Measurements from ENCODE around the gene MPIG6B.

The MPIG6B gene

GRCh38 chr6:31722173-31722572 is 1.0 kb upstream of the MPIG6B start:
- no peak for DNase-seq

GRCh38 chr6:31723980-31724691 is 963 bp downstream of the MPIG6B start:
- no peak for DNase-seq

GRCh38 chr6:31725502-31726350 is 2.6 kb downstream of the MPIG6B start:
- DNase-seq = no peak

GRCh38 chr6:31727034-31727716 is 4.0 kb downstream of the MPIG6B start:
- DNase-seq = no peak

GRCh38 chr6:31727717-31728671 is 4.8 kb downstream of the MPIG6B start:
- no peak for DNase-seq

GRCh38 chr6:31728767-31729514 is 5.8 kb downstream of the MPIG6B start, which contains the start of gene DDAH2:
DDAH2 (minus strand) TSS chr6:31729299; CDS start chr6:31729161, 138 bp downstream.
- DNase-seq = no peak

GRCh38 chr6:31729515-31729978 is 6.4 kb downstream of the MPIG6B start:
- peak; percentile 91 for DNase-seq

- peak; percentile 89 for DNase-seq
Observed at GRCh38 chr6:31729979-31730630, 6.9 kb downstream of the MPIG6B start.

GRCh38 chr6:31730631-31731086 is 7.5 kb downstream of the MPIG6B start:
- DNase-seq = no peak

GRCh38 chr6:31732029-31732428 is 8.9 kb downstream of the MPIG6B start:
- DNase-seq = no peak

- DNase-seq = no peak
Observed at GRCh38 chr6:31733734-31734133, 10.6 kb downstream of the MPIG6B start.

- no peak for DNase-seq
Observed at GRCh38 chr6:31734247-31734820, 11.2 kb downstream of the MPIG6B start.

GRCh38 chr6:31734821-31735406 is 11.7 kb downstream of the MPIG6B start:
- peak; percentile 81 for DNase-seq

GRCh38 chr6:31736021-31736767 is 13.0 kb downstream of the MPIG6B start, which contains the start of gene CLIC1:
CLIC1 (minus strand) TSS chr6:31736530; CDS start chr6:31736300, 230 bp downstream.
- peak; percentile 89 for DNase-seq

- no peak for DNase-seq
Observed at GRCh38 chr6:31736768-31737314, 13.7 kb downstream of the MPIG6B start.

- no peak for DNase-seq
Observed at GRCh38 chr6:31737315-31737990, 14.3 kb downstream of the MPIG6B start.

- peak; percentile 71 for DNase-seq
Observed at GRCh38 chr6:31737991-31738979, 15.1 kb downstream of the MPIG6B start.

Measured in activated CD8-positive, alpha-beta memory T cell treated with anti-CD3 and anti-CD28 coated beads for 24 hours (primary cell).